PC-3 (cell line): Measurements from ENCODE around the gene NIM1K.

Experiments used
- CTCF ChIP-seq: fragments of 300-600 bp; sonication (generic); conservative IDR thresholded peaks from 2 replicates; pipeline ENCODE4 v1.5.1; 2017; ENCODE audit warnings: antibody characterized with exemption, low read depth, mild to moderate bottlenecking, low read length
- EZH2 ChIP-seq: fragments of 300-600 bp; sonication (generic); IDR thresholded peaks from one replicate; pipeline ENCODE4 v1.6.1; 2017; ENCODE audit warnings: antibody characterized with exemption, mild to moderate bottlenecking, low read length; ENCODE audit not compliant: unreplicated experiment
- EZH2phosphoT487 ChIP-seq: fragments of 300-600 bp; sonication (generic); IDR thresholded peaks from 2 replicates; pipeline ENCODE4 v1.6.1; 2018; ENCODE audit warnings: mild to moderate bottlenecking, antibody characterized with exemption, low read length, borderline replicate concordance

GRCh38 chr5:43274435-43275114 lies 82.5 kb downstream of the NIM1K start:
- no peak for TF ChIP-seq CTCF
- no peak for TF ChIP-seq EZH2
- TF ChIP-seq EZH2phosphoT487 = no peak
